ENCODE results near the gene TMEM127.

The TMEM127 gene

GRCh38 chr2:96203130-96204028, 62.4 kb downstream of the TMEM127 start:
- no peak for DNase-seq

- DNase-seq = no peak
These were observed 63.5 kb downstream of the TMEM127 start for GRCh38 chr2:96202152-96202854.

- DNase-seq = no peak
These were observed 64.5 kb downstream of the TMEM127 start for GRCh38 chr2:96201338-96201737.

- no peak for DNase-seq
These were observed 66.9 kb downstream of the TMEM127 start for GRCh38 chr2:96198921-96199320.

Data from DMS79 treated with DMSO at 0.1 percent for 48 hours (cell line).